ENCODE measurements around the gene DOK5.

GRCh38 chr20:54459279-54459678, 16.1 kb upstream of the DOK5 start:
- TF ChIP-seq, protein P1, sequence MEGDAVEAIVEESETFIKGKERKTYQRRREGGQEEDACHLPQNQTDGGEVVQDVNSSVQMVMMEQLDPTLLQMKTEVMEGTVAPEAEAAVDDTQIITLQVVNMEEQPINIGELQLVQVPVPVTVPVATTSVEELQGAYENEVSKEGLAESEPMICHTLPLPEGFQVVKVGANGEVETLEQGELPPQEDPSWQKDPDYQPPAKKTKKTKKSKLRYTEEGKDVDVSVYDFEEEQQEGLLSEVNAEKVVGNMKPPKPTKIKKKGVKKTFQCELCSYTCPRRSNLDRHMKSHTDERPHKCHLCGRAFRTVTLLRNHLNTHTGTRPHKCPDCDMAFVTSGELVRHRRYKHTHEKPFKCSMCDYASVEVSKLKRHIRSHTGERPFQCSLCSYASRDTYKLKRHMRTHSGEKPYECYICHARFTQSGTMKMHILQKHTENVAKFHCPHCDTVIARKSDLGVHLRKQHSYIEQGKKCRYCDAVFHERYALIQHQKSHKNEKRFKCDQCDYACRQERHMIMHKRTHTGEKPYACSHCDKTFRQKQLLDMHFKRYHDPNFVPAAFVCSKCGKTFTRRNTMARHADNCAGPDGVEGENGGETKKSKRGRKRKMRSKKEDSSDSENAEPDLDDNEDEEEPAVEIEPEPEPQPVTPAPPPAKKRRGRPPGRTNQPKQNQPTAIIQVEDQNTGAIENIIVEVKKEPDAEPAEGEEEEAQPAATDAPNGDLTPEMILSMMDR (IDR thresholded peaks at IDR 0.05; ENCODE audit: low read depth, low read length, poor library complexity, severe bottlenecking): no peak
- TF ChIP-seq EZH2phosphoT487 (IDR thresholded peaks at IDR 0.05; ENCODE audit: borderline replicate concordance, low read length): no peak

Measured in DOHH2 (cell line).